ENCODE data around the gene CRHBP. TPM values are rescaled to one million over a fixed set of nuclear protein-coding genes. Genes with fewer than 3 reads are reported as not detected.

Gene CRHBP
- polyA plus RNA-seq, 3 donors: 2.2 TPM; not detected in 2

DNA sequence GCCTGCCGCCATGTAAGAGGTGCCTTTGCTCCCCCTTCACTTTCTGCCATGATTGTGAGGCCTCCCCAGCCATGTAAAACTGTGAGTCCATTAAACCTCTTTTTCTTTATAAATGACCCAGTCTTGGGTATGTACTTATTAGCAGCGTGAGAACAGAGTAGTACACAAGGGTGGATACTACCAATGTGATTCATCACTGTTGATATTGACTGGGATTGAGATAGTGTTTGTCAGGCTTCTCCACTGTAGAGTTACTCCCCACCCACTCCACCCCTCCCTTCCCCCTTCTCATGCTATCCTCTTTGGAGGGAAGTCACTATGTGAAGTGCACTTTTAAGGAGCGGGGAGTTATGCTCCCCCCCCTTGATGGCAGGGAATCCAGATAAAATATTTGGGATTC is 11.4 kb upstream of the CRHBP start:
- TF ChIP-seq, protein P1, sequence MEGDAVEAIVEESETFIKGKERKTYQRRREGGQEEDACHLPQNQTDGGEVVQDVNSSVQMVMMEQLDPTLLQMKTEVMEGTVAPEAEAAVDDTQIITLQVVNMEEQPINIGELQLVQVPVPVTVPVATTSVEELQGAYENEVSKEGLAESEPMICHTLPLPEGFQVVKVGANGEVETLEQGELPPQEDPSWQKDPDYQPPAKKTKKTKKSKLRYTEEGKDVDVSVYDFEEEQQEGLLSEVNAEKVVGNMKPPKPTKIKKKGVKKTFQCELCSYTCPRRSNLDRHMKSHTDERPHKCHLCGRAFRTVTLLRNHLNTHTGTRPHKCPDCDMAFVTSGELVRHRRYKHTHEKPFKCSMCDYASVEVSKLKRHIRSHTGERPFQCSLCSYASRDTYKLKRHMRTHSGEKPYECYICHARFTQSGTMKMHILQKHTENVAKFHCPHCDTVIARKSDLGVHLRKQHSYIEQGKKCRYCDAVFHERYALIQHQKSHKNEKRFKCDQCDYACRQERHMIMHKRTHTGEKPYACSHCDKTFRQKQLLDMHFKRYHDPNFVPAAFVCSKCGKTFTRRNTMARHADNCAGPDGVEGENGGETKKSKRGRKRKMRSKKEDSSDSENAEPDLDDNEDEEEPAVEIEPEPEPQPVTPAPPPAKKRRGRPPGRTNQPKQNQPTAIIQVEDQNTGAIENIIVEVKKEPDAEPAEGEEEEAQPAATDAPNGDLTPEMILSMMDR (IDR thresholded peaks at IDR 0.05): no peak
- Histone ChIP-seq H3K4me2 (replicated peaks; ENCODE audit: extremely low read depth, low read length, poor library complexity, severe bottlenecking) (no peak overlapping the region), H3K9ac (ENCODE audit: insufficient read depth, low read length, poor library complexity, severe bottlenecking) (no peak overlapping the region), H3K9me3 (replicated peaks in 1 of 2; ENCODE audit: control insufficient read depth in 1 of 2, insufficient read depth in 1 of 2, low read length in 2 of 2) (no peaks in the 10 kb centered on the region), H3K79me2 (ENCODE audit: insufficient read depth, low read length) (no peaks in the 10 kb centered on the region), H3K4me3 (replicated peaks in 1 of 3; ENCODE audit: low read depth in 2 of 3, low read length in 3 of 3) (no peak overlapping the region), H3K27me3 (ENCODE audit: control insufficient read depth in 2 of 2, insufficient read depth in 2 of 2, low read length in 2 of 2) (no peaks in the 10 kb centered on the region), H3K27ac (ENCODE audit: low read depth in 1 of 2, low read length in 2 of 2) (no peak overlapping the region), H3K36me3 (replicated peaks in 1 of 2; ENCODE audit: control insufficient read depth in 1 of 2, insufficient read depth in 2 of 2, low read length in 2 of 2) (no peaks in the 10 kb centered on the region), H4K20me1 (ENCODE audit: insufficient read depth, low read length) (no peaks in the 10 kb centered on the region), H3K4me1 (ENCODE audit: control insufficient read depth in 1 of 2, insufficient read depth in 2 of 2, low read length in 2 of 2) (peaks cover 0 to 3% of the 10 kb centered on the region in 2 donors), H2AFZ (ENCODE audit: insufficient read depth, low read depth, low read length, poor library complexity, severe bottlenecking) (no peak overlapping the region)
- Mint-ChIP-seq H3K4me1 (peaks cover 11% of the 10 kb centered on the region), H3K4me3 (no peak overlapping the region), H3K9me3 (peaks cover 0 to 5% (median 0%) of the 10 kb centered on the region in 7 donors), H3K27me3 (ENCODE audit: low read depth in 3 of 3) (peaks cover 0 to 3% (median 3%) of the 10 kb centered on the region in 3 donors), H3K36me3 (no peaks in the 10 kb centered on the region), H3K27ac (no peak overlapping the region)
- intact Hi-C loops (cut with micrococcal nuclease): no loop called here
- no CpG with 5 or more reads among the region's 3 CpGs for WGBS (ENCODE audit: insufficient coverage)
- DNase-seq: no peak

DNA sequence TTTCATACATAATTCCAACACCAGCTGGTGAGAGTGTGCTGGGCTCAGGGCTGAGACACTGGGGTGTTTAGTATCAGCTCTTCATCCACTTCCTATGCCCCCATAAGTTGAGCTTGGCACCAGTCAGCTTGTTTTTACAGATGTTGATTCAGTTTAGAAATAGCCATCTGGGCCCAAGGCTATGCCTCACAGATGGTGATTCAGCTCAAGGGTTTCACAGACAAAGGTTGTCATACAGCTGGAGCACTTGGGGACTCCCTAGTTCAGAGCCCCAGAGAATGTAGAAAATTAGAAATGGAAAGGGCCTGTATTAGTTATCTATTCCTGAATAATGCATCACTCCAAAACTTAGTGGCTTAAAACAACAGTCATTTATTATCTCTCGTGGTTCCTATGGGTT is 10.3 kb upstream of the CRHBP start:
- Histone ChIP-seq H4K20me1 (ENCODE audit: insufficient read depth, low read length) (no peaks in the 10 kb centered on the region), H3K4me2 (replicated peaks; ENCODE audit: extremely low read depth, low read length, poor library complexity, severe bottlenecking) (no peak overlapping the region), H2AFZ (ENCODE audit: insufficient read depth, low read depth, low read length, poor library complexity, severe bottlenecking) (no peak overlapping the region), H3K4me3 (replicated peaks in 1 of 3; ENCODE audit: low read depth in 2 of 3, low read length in 3 of 3) (no peak overlapping the region), H3K4me1 (ENCODE audit: control insufficient read depth in 1 of 2, insufficient read depth in 2 of 2, low read length in 2 of 2) (peaks cover 3 to 4% of the 10 kb centered on the region in 2 donors), H3K9me3 (replicated peaks in 1 of 2; ENCODE audit: control insufficient read depth in 1 of 2, insufficient read depth in 1 of 2, low read length in 2 of 2) (no peaks in the 10 kb centered on the region), H3K9ac (ENCODE audit: insufficient read depth, low read length, poor library complexity, severe bottlenecking) (no peak overlapping the region), H3K27ac (ENCODE audit: low read depth in 1 of 2, low read length in 2 of 2) (no peak overlapping the region), H3K27me3 (ENCODE audit: control insufficient read depth in 2 of 2, insufficient read depth in 2 of 2, low read length in 2 of 2) (no peaks in the 10 kb centered on the region), H3K79me2 (ENCODE audit: insufficient read depth, low read length) (no peaks in the 10 kb centered on the region), H3K36me3 (replicated peaks in 1 of 2; ENCODE audit: control insufficient read depth in 1 of 2, insufficient read depth in 2 of 2, low read length in 2 of 2) (no peaks in the 10 kb centered on the region)
- peaks cover 0 to 3% (median 3%) of the 10 kb centered on the region in 3 donors for H3K27me3 Mint-ChIP-seq (ENCODE audit: low read depth in 3 of 3)
- H3K27ac Mint-ChIP-seq: no peak overlapping the region
- no peak overlapping the region for H3K4me3 Mint-ChIP-seq
- no peaks in the 10 kb centered on the region for H3K36me3 Mint-ChIP-seq
- DNase-seq: no peak
- WGBS (ENCODE audit: insufficient coverage): no CpG with 5 or more reads among the region's 1 CpG
- intact Hi-C loops (cut with micrococcal nuclease): no loop called here
- TF ChIP-seq, protein P1 (IDR thresholded peaks at IDR 0.05): no peak
- H3K9me3 Mint-ChIP-seq: peaks cover 0 to 5% (median 0%) of the 10 kb centered on the region in 7 donors
- H3K4me1 Mint-ChIP-seq: peaks cover 20% of the 10 kb centered on the region
